ENCODE measurements around the gene EBF4. TPM values are rescaled to one million over a fixed set of nuclear protein-coding genes. Genes with fewer than 3 reads are reported as not detected.
"Not testable (repeated sequence)": the region's sequence is repeated elsewhere in the genome, so short reads cannot be mapped to it uniquely, and the experiment has no call there.

Gene EBF4
- polyA plus RNA-seq, 1 donor: 9.0 TPM

DNA sequence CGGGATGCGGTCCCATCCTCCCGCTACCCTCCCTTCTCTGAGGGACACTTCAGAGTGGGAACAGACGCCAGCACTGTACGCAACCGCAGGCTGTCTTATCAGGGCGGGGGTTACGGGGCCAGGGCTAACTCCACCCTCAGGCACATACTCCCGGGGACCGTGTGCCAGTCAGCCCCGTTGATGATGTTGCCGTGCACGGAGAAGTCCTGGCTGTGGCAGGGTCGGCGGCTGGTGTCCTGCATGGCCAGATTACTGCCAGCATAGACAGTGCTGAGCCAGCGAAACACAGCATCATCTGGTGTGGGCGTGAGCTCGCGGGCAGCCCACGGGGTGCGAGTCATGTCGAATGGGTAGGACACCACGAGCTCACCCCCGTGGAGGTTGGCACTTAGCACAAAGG is 102.9 kb downstream of the EBF4 start:
- no peak for DNase-seq (ENCODE audit: low read depth)

DNA sequence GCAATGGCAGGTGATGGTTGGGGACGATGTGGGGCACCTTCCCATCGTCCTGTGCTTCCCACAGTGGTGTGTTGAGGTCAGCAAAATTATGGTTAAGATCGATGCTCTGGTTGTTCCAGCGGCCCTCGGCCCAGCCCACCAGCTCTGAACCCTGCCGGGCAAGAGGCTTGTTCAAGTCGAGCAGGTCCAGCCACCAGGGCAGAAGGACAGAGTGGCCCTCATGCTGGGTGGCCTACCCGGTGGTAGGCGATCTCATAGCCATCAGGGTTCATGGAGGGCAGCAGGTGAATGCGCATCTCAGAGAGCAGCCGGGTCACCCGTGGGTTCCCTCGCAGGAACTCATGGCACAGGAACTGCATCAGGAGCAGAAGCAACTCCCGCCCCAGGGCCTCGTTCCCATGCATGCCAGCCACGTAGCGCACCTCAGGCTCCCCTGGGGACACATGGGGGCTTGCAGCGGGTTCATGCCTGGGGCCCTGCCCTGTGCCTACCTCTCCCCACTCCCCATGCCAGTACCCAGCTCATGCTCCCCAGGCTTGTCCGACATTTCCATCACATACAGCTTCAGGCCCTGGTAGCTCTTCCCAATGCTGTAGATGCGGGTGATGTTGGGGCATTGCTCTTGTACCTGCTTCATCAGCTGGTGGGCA is 103.6 kb downstream of the EBF4 start:
- DNase-seq (ENCODE audit: low read depth): no peak

DNA sequence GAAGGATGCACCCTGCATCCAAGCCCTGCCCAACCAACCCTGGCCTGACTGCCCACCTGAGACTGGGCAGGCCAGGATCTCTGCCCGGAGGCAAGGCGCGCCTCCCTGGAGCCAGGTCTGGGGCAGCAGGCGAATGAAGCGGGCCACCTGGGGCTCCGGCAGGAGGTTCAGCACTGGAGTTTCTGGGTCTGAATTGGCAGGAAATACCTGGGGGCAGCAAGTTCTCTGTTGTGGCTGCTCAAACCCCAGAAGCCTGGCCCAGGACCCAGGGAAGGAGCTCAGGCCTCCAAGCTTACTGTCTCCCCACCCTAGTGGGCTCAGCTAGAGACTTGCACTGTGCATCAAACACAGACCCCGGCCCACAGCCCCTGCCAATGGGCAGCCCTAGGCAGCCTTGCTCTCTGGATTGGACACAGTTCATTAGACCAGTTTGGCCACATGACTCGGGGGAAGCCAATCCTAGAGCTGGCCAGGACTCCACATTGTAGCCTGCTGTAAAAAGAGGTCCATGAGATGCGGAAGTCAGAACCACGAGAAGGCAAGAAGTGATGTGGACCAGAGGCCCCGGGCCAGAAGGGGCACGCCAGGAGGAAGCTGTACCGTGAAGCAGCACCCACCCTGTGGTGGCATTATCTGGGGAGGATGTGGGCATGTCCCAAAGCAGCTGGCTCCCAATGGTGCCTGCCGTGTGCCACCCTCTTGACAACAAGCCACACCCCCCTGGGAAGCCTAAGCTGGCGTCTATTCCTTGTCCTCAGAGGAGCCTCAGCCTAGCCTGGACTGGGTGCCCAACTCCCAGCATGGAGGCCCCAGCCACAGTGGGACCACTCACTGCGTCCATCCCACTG is 104.8 kb downstream of the EBF4 start:
- DNase-seq (ENCODE audit: low read depth): no peak

DNA sequence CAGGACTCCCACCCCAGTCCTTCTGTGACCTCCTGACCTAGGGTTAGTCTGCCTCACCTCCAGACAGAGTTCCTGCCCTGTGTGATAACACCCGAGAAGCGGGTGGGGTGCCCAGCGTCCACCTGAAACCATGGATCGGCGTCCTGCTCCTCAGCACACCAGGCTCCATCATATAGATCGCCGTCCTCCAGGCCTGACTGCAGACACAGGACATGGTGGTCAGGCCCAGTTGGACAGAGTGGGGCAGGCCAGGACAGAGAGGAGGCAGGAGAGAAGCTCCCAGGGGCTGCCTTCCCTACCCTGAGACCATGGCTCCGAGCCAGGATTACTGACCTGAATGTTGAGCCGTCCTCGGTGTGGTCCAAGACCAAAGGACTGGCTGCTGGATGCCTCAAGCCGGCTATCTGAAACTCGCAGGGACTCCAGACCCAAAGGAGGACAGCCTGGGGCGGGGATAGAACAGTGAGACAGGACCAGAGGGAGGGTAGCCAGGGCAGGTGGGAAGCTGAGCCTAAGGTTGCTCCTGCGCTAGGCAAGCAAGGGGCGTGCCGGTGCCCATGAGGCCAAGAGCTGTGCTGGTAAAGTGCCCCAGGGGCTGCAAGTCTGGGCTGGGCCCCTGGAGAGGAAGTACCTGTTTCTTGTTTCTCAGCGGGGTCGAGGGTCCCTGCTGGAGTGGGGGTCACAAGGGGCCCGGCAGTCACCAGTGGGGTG is 105.7 kb downstream of the EBF4 start:
- DNase-seq (ENCODE audit: low read depth): no peak

DNA sequence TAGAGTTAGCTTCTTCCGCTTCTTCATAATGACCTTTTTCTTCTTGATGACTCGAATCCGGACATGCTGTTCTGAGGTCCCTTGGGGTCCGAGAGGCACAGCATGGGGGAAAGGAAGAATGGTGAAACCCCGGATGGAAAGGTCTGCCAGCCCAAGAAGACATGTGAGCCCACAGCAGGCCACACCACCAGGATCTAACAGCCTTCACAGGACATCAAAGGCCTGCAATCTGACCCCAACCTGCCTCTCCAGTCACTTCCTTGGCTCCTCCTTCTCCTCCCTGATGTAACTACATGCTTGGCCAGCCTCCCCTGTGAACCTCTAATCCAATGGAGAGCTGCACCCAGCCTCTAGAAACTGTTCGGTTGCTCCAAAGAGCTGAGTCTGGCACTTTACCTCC is 106.2 kb downstream of the EBF4 start:
- no peak for DNase-seq (ENCODE audit: low read depth)

DNA sequence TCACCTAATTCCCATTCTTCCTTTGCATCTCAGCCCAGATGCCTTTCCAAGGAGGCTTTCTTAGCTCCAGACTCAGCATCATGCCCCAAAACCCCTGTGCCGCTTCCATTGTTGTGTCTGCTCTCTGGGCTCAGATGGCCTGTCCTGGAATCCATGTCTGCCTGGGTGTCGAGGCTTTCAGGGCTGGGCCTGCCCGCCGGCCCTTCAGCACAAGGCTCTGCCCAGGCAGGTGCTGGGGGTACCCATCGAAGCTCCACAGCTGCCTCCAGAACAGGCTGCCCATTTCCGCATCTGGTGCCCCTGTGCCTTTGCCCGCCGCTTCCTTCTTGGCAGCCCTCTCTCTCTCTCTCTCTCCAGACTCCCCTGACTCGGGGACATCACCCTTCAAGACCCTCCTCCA is 106.7 kb downstream of the EBF4 start:
- DNase-seq (ENCODE audit: low read depth): no peak

DNA sequence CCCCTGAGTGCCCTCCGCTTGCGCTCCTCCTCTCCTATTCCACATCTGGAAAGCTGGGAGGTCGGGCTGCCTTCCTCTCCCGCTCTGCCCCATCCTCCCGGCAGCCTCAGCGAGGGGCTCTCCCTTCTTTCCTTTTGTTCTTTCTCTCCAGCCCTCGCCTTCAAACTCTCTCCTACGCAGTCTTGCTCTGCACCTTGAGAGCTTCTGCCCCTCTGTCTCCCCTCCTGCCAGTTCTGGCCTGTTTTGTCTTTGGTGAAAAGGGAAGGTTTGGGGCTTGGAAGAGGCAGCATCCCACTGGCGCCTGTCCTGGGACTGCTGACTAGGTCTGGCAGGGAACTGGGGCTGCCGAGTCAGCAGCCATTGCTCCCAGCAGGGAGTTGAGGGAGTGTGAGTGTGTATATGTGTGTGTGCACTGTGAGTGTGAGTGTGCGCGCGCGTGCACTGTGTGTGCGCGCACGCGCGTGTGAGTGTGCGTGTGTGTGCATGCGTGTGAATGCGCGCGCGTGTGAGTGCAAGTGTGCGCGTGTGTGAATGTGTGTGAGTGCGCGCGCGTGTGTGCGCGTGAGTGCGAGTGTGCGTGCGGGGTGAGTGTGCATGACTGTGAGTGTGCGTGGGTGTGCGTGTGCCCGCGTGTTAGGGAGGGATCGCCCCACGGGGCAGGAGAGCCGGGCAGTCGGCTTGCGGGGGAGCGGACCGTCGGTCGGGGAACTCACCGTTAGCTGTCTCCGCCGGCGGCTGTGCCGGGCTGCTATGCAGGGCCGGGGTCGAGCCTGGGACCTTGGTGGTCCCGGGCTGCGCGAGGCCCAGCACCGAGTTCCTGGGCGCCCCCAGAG is 107.3 kb downstream of the EBF4 start:
- no peak for DNase-seq (ENCODE audit: low read depth)

DNA sequence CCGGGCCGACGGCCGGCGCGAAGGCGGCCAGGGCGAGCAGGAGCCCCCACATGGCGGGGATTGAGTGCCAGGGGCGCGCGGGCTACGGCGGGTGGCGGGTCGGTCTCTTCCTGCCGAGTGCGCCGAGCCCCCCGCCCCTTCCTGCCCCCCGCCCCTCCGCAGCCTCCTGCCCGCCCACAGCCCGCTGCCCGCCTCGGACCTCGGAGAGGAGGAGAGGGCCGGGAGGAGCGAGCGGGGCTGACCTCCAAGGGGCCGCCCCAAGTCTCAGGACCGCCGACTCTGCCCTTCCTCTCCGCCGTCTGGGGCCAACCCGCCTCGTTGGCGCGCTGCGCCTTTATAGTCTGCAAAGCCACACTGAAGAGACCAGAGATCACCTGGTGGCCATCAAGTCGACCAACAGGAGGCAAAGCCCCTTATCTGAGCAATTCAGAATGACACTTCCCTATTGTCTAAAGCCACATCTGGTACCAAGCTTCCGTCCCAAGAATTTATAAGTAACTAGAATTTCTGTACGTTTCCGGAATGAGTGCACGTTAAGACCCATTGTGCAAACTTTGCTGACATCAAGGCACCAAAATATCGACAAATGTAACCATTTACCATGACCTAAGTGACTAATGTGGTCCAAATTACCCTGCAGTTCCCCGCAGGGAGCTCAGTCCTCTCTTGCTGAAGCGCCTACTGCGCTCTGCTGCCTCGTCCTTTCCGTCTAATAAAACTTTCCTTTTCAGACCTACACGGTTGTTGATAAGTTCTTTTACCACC is 108.1 kb downstream of the EBF4 start, which contains the start of gene CPXM1:
Gene CPXM1 (minus strand): TSS at position 107 of the 765 bp plus-strand sequence. CDS start 55 bp downstream, at position 52.
- no peak for DNase-seq (ENCODE audit: low read depth)

DNA sequence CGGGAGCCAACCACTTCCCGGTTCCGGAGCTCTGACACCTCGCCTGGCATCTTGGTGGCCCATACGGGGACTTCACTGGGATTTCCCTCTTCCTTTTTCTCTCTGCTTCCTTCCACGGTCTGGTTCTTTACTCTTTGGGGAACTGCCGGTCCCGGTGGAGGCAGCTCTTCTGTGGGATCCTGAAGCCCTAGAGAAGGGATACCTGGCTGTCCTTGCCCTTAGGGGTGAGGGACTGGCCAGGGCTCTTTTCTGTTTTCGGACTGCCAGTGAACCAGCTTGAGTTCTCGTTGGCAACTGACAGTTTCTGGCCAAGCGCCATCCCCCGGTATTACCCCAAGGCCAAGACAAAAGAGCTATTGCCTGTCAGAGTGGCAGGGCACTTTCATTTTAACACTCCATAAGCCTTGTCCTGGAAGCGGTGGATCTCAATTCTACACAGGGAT is 108.7 kb downstream of the EBF4 start:
- DNase-seq (ENCODE audit: low read depth): no peak

DNA sequence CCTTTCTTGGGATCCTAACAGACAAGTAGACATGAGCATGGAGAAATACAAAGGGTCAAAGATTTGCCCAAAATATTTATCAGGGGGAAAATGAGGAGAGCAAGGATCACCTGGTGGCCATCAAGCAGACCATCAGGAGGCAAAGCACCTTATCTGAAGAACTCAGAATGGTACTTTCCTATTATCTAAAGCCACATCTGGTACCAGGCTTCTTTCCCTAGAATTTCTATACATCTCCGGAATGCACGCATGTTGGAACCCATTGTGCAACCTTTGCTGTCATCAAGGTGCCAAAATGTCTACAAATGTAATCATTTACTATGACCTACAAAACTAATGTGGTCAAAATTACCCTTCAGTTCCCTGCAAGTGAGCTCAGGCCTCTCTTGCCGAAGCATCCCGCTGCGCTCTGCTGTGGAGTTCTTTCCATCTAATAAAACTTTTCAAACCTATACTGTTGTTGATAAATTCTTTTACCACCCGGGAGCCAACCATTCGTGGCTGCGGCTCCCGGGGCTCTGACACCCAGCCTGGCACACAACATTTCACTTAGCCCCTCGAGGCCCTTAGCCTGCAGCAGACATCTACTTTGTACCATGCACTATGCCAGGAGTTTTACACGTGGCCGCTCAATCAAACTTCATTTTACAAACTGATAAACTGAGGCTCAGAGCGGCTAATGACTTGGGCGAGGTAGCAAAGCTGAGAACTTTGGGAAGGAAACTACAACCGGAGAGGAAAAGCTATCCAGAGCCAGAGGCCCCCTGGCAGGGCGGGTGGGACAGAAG is 111.7 kb downstream of the EBF4 start:
- no peak for DNase-seq (ENCODE audit: low read depth)

DNA sequence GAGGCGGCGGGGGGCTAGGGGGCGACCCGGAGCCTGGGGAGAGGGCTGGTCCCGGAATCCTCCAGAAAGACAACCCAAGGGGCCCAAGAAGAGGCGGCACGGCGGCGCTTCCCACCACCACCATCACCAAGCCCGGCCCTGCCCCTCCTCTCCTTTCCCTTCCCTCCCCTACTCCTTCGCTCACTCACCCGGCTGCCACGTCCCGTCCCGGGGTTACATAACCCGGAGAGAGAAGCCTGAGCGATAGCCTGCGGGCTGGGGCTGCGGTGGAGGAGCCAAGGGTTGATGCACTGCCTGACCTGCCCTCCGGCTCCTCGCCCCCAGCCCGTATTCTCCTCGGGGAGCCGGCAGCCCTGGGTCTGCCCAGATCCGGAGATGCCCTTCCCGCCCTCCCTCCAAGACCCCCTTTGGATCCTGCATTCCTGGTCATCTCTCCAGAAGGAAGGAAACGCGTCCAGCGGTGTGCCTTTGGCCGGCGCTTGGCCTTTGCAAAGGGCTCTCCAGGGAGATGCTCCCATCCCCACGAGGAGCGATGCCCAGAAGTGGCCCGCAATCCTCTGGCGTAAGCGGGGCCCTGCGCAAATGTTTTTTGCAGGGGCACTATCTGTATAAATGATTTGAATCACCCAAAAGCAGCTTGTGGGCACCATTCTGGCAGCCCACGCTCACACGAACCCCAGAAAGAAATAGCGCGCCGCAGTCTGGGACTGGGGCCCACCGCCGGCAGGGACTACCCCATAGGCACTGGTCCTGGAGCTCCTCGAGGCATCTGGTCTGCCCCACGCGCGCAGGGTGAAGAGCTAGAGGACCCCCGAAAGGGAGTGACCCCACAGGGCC is 112.5 kb downstream of the EBF4 start:
- no peak for DNase-seq (ENCODE audit: low read depth)

DNA sequence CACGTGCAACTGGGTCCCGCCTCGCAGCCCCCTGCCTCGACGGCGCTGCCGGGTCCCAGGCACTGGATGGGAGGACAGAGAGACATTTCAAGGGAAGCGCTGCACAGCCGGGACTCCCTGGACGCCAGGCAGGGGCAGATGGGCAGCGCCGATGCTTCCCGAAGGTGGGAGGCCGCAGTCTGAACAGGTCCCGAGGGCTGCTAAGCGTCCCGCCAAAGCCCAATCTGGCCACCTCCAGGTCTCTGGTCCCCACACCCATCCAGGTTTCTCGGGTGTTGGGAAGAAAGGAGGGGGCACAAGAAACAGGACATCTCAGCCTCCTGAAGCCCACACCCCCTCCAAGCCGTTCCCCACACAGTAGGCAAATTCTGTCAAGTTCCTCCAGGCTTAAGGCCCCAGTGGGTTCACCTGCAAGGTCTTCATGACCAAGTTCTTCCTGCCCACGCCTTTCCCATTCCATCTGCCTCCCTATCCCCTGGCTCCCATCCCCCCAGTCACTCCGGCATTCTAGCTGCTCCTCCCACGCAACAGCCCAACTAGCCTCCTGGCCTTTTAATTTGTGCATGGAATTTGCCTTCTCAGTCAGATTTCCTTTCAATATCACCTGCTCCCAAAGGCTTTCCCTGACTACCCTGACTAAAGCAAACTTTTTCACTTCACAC is 113.2 kb downstream of the EBF4 start:
- no peak for DNase-seq (ENCODE audit: low read depth)

DNA sequence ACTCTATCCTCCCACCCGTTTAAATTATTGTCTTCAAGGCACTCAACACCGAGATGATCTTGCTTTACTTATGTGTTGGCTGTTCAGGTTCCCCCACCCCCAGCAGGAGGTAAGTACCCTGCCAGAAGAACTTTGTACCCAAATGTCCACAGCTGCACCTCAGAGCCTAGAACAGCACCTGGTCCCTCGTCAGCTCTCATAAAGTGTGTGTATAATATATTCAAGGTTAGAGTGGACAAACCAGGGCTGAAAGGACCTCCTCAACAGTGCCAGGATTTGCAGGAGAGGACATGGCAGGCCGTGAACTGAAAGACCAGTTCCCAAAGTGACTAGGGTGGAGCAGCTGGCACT is 113.7 kb downstream of the EBF4 start:
- DNase-seq (ENCODE audit: low read depth): no peak

DNA sequence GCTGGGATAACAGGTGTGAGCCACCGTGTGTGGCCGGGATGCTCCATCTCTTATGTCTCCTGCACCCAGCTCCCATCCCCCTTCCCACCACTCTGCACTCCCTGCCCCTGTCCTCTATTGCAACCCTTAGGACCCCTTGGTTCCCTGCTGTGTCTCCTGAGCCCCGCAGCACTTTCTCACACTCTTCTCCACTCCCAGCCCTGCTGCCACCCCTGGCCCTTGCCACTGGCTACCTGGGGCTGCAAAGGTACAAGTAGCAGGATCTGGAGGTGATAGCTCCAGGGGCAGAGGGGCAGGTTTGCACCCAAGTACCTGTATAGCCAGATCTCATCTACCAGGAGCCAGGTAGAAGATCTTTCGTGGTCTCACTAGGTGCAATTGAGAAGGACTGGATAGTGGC is 114.4 kb downstream of the EBF4 start:
- DNase-seq (ENCODE audit: low read depth): no peak

DNA sequence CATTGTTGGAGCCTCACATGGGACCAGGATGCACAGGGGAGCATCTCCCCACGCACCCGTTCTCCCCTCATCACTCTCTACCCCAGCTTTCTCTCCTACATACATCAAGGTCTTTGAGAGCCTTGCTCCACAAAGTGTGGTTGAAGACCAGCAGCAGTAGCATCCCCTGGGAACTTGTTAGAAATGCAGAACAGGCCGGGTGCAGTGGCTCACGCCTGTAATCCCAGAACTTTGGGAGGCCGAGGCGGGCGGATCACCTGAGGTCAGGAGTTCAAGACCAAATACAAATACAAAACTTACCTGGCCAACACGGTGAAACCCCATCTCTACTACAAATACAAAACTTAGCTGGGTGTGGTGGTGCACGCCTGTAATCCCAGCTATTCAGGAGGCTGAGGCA is 115.3 kb downstream of the EBF4 start:
- DNase-seq (ENCODE audit: low read depth): not testable (repeated sequence)

DNA sequence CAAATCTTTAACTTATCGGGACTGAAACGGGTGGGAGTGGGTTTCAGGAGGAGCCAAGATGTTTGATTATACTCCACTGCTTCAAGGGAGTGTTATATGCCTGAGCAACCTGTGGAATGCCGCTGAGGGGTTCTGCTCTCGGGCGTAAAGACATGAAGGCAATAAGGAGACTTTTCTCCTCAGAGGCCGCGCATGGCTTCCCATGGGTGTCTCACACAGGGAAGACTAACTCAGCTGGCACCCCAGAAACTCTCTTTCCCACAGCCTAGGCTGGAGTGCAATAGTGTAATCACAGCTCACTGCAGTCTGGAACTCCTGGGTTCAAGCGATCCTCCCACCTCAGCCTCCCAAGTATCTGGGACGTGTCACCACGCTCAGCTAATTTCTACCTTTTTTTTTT is 117.1 kb downstream of the EBF4 start:
- no peak for DNase-seq (ENCODE audit: low read depth)
